Kidney glomerular epithelial cell (primary cell): ENCODE results near the gene CXCL17.

Experiments
- DNase-seq: peaks from one replicate; lab custom pipeline; 2025; lab: John Stamatoyannopoulos, UW

The CXCL17 gene

GRCh38 chr19:42397263-42398166, 45.2 kb downstream of the CXCL17 start:
- peak; percentile 50 for DNase-seq

GRCh38 chr19:42396381-42397262, 46.1 kb downstream of the CXCL17 start:
- peak; percentile 98 for DNase-seq

- DNase-seq: no peak
Observed at GRCh38 chr19:42394751-42395150, 48.0 kb downstream of the CXCL17 start.

- no peak for DNase-seq
Observed at GRCh38 chr19:42392165-42392564, 50.6 kb downstream of the CXCL17 start.

GRCh38 chr19:42389899-42390298, 52.8 kb downstream of the CXCL17 start, which contains the start of gene CNFN:
Gene CNFN (minus strand): TSS chr19:42390297. CDS start chr19:42389037, 1,260 bp downstream.
- no peak for DNase-seq

- DNase-seq: no peak
Observed at GRCh38 chr19:42388851-42389489, 53.8 kb downstream of the CXCL17 start.

- DNase-seq: peak; percentile 55
Observed at GRCh38 chr19:42386974-42387707, 55.6 kb downstream of the CXCL17 start.

GRCh38 chr19:42380155-42380554, 62.6 kb downstream of the CXCL17 start:
- no peak for DNase-seq
